LNCaP clone FGC (cell line): ENCODE measurements around the gene ABCA10.
"Not testable (repeated sequence)": the region's sequence is repeated elsewhere in the genome, so short reads cannot be mapped to it uniquely, and the experiment has no call there.

Experiments used
- DNase-seq: peaks from one replicate; pipeline ENCODE4 v3.0.0-alpha.2; 2011; ENCODE audit warnings: low read depth
- H3K4me3 ChIP-seq: 2 replicates; pipeline ENCODE4 v1.5.1; 2011; ENCODE audit warnings: mild to moderate bottlenecking, low read depth, low read length, control low read depth
- TF ChIP-seq, protein P1 (sequence below): IDR thresholded peaks from 2 replicates; pipeline ENCODE4 v1.5.1; 2012; ENCODE audit warnings: mild to moderate bottlenecking; ENCODE audit not compliant: control insufficient read depth, insufficient read depth; ENCODE audit errors: extremely low read depth

Gene ABCA10

DNA sequence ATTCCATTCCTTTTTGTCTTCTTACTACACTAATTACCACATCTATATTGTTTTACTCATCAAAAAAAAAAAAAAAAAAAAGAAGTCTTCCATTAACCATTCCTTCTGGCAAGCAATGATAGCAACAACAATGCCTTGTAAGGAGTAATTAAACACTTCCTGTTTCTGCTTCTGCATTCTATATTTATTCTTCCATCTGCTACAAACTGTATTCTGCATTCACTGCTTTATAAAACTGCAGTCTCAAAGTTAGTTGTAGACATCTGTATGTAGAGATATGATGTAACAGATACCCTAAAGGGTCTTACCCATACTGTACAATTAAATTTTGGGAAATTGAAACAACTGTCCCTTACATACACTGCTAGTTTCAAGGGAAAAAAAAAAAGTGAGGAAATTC is 58.2 kb downstream of the ABCA10 start:
- TF ChIP-seq, protein P1, sequence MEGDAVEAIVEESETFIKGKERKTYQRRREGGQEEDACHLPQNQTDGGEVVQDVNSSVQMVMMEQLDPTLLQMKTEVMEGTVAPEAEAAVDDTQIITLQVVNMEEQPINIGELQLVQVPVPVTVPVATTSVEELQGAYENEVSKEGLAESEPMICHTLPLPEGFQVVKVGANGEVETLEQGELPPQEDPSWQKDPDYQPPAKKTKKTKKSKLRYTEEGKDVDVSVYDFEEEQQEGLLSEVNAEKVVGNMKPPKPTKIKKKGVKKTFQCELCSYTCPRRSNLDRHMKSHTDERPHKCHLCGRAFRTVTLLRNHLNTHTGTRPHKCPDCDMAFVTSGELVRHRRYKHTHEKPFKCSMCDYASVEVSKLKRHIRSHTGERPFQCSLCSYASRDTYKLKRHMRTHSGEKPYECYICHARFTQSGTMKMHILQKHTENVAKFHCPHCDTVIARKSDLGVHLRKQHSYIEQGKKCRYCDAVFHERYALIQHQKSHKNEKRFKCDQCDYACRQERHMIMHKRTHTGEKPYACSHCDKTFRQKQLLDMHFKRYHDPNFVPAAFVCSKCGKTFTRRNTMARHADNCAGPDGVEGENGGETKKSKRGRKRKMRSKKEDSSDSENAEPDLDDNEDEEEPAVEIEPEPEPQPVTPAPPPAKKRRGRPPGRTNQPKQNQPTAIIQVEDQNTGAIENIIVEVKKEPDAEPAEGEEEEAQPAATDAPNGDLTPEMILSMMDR = no peak
- H3K4me3 ChIP-seq = no peak overlapping the region
- DNase-seq = no peak

DNA sequence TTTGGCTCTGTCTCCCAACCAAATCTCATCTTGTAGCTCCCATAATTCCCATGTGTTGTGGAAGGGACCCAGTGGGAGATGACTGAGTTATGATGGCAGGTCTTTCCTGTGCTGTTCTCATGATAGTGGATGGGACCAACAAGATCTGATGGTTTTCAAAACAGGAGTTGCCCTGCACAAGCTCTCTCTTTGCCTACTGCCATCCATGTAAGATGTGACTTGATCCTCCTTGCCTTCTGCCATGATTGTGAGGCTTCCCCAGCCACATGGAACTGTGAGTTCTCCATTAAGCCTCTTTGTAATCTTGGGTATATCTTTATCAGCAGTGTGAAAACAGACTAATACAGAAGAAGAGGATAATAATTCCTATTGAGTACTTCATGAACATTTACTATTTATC is 60.0 kb downstream of the ABCA10 start:
- DNase-seq = not testable (repeated sequence)

DNA sequence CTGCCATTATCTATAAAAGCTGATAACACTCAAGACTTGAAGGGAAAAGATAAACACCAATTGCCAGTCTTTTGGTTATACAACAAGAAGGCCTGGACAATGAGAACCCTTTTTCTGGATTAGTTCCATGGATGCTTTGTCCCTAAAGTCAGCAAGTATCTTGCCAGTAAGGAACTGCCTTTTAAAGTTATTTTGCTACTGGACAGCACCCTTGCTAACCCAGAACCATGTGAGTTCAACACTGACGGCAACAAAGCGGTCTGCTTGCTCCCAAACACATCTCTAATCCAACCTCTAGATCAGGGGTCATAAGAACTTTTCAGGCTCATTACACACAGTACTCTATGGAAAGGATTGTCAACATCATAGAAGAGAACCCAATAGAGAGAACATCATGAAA is 61.7 kb downstream of the ABCA10 start:
- H3K4me3 ChIP-seq = no peak overlapping the region
- DNase-seq = no peak
- TF ChIP-seq, protein P1 = no peak

More for the DNA sequence above, 60.0 kb downstream of the ABCA10 start:
- H3K4me3 ChIP-seq = not testable (repeated sequence)

DNA sequence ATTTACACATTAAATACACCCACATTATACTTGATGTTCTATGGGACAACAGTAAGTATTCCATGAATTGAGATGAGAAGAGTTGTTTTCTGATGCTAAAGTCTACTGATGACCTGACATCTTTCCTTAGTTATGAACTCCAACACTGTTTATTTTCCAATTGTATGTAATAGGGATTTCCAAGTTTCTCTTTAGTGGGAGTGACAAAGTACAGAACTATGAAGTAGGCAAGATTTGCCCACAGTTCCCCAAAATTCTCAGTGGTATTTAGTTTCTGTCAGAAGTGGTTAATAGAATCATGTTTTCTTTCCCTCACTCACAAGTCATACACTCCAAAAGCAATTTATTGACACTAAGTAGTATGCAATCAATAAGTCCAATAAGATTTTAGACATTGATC is 64.4 kb downstream of the ABCA10 start:
- no peak for DNase-seq
- TF ChIP-seq, protein P1 = no peak
- H3K4me3 ChIP-seq = no peak overlapping the region

DNA sequence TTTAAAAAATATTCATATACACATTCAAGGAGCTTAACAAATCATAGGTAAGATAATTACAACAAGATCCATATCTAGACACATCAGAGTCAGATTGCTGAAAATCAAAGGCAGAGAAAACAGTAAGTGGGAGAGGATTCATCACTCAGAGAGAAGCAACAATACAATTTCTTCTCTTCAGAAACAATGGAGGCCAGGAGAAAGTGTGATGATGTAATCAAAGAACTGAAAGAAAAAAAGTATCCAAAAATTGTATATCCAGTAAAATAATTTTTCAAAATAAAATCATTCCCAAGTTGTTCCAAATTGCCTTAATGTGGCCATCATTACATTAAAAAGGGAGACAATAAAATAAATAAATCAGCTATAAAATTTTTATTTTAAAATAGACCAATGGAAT is 69.2 kb downstream of the ABCA10 start:
- DNase-seq = no peak
- H3K4me3 ChIP-seq = no peak overlapping the region
- TF ChIP-seq, protein P1 = no peak

DNA sequence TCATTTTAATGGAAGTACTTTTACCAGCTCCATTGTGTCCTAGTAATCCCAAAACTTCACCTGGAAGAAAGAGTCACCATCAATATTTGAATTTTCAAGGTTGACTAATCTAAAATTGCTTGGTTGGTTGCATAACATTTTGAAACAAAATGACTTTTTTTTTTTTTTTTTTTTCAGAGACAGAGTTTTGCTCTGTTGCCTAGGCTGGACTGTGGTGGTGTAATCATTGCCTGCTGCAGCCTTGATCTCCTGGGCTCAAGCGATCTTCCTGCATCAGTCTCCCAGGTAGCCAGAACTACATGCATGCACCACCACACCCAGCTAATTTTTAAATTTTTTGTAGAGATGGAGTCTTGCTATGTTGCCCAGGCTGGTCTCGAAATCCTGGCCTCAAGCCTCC is 74.4 kb downstream of the ABCA10 start:
- no peak for DNase-seq
- TF ChIP-seq, protein P1 = no peak
- no peak overlapping the region for H3K4me3 ChIP-seq

DNA sequence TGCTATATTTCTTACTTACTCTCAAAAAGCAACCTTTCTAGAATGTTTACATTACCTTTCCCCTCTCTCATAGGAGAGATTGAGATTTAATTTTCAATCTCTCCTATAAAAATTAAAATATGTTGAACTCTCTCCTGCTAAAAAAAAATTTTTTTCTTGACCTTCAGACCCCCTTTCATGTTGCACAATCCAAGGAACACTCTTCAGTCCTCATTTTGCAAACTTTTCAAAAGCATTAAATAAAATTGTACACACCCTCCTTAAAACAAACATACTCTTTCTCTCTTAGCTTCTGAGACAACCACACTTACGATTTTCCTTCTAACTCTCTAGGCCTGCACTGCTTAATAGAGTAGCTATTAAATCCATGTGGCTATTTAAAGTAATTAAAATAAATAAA is 78.3 kb downstream of the ABCA10 start:
- DNase-seq = no peak
- TF ChIP-seq, protein P1 = no peak

More for the DNA sequence above, 78.3 kb downstream of the ABCA10 start:
- no peak overlapping the region for H3K4me3 ChIP-seq
